Naive thymus-derived CD4-positive, alpha-beta T cell (primary cell): ENCODE results near the gene GPSM3. TPM values are rescaled to one million over a fixed set of nuclear protein-coding genes. Genes with fewer than 3 reads are reported as not detected.

Experiments used
- ATAC-seq: fragments of 150-1000 bp; cut with Tn5 transposase; 2 replicates; pipeline ENCODE4 v1.10.0; 2021; ENCODE audit warnings: mild to moderate bottlenecking, moderate library complexity
- CTCF ChIA-PET: fragments of 350-600 bp; sonication (Branson Sonifier 250); formaldehyde crosslinking; loops from one replicate; lab custom pipeline; 2021; ENCODE audit warnings: antibody characterized with exemption; lab: Charles Lee
- POLR2A ChIA-PET: fragments of 350-600 bp; sonication (Branson Sonifier 250); formaldehyde crosslinking; loops from one replicate; lab custom pipeline; 2021; ENCODE audit warnings: antibody characterized with exemption, inconsistent platforms; lab: Charles Lee
- DNase-seq, 9 donors: peaks; one replicate each; pipeline versions ENCODE4 v3.0.0 to v3.0.0-alpha.2; 2020 to 2022; ENCODE audit warnings: mixed read lengths in 1 of 9
- H3K27ac ChIP-seq: one replicate; pipeline ENCODE4 v1.7.0; 2013; ENCODE audit warnings: mild to moderate bottlenecking, low read depth, low read length, moderate library complexity
- H3K27me3 ChIP-seq, 2 donors: one replicate each; pipeline ENCODE4 v1.7.0; 2013; ENCODE audit warnings: low read length in 2 of 2, mild to moderate bottlenecking in 2 of 2, moderate library complexity in 2 of 2; ENCODE audit not compliant: control insufficient read depth in 2 of 2, insufficient read depth in 2 of 2
- H3K36me3 ChIP-seq, 3 experiments: 1 replicate in 2 of 3; 2 replicates in 1 of 3; pipeline ENCODE4 v1.7.0; 2013; ENCODE audit warnings: low read length in 3 of 3, mild to moderate bottlenecking in 3 of 3, moderate library complexity in 1 of 3; ENCODE audit not compliant: insufficient read depth in 3 of 3, control insufficient read depth in 2 of 3
- H3K4me1 ChIP-seq, 2 donors: one replicate each; pipeline ENCODE4 v1.7.0; 2013; ENCODE audit warnings: low read length in 2 of 2, mild to moderate bottlenecking in 2 of 2, moderate library complexity in 1 of 2; ENCODE audit not compliant: control insufficient read depth in 2 of 2, insufficient read depth in 2 of 2
- H3K4me3 ChIP-seq: 2 replicates; pipeline ENCODE4 v1.7.0; 2013; ENCODE audit warnings: mild to moderate bottlenecking, low read length
- H3K9me3 ChIP-seq, 3 experiments: 1 replicate in 2 of 3; 2 replicates in 1 of 3; pipeline ENCODE4 v1.7.0; 2013; ENCODE audit warnings: low read length in 3 of 3; ENCODE audit not compliant: control insufficient read depth in 2 of 3
- H3K27ac Mint-ChIP-seq, 9 donors: one replicate each; pipeline ENCODE4 v1.8.0; 2020 to 2022; ENCODE audit warnings: mixed read lengths in 9 of 9, mild to moderate bottlenecking in 8 of 9, moderate library complexity in 5 of 9, inconsistent platforms in 2 of 9
- H3K27me3 Mint-ChIP-seq, 5 donors: one replicate each; pipeline ENCODE4 v1.8.0; 2021 to 2022; ENCODE audit warnings: mixed read lengths in 5 of 5, mild to moderate bottlenecking in 1 of 5
- H3K36me3 Mint-ChIP-seq, 5 donors: one replicate each; pipeline ENCODE4 v1.8.0; 2020 to 2022; ENCODE audit warnings: mixed read lengths in 5 of 5, mild to moderate bottlenecking in 3 of 5, inconsistent platforms in 1 of 5
- H3K4me1 Mint-ChIP-seq, 7 donors: one replicate each; pipeline ENCODE4 v1.8.0; 2020 to 2022; ENCODE audit warnings: mixed read lengths in 7 of 7, mild to moderate bottlenecking in 3 of 7, inconsistent platforms in 1 of 7
- H3K4me3 Mint-ChIP-seq, 10 donors: one replicate each; pipeline ENCODE4 v1.8.0; 2020 to 2022; ENCODE audit warnings: mild to moderate bottlenecking in 10 of 10, mixed read lengths in 10 of 10, moderate library complexity in 6 of 10, inconsistent platforms in 2 of 10
- H3K9me3 Mint-ChIP-seq, 11 donors: one replicate each; pipeline ENCODE4 v1.8.0; 2020 to 2022; ENCODE audit warnings: mixed read lengths in 11 of 11, mild to moderate bottlenecking in 4 of 11, inconsistent platforms in 1 of 11, moderate library complexity in 1 of 11
- intact Hi-C, 2 donors: fragments of 100-400 bp; cut with micrococcal nuclease; formaldehyde crosslinking; loops; one replicate each; pipeline ENCODE4 v1.15.1; 2023
- polyA plus RNA-seq, 2 donors: library from polyadenylated mRNA; unstranded; fragments of 300-500 nt; fragmentation: Illumina TruSeq; gene quantifications; one replicate each; pipeline ENCODE4 v1.2.3, GENCODE V29; 2021
- total RNA-seq, 6 experiments: library from RNA in 5 of 6; stranded (reverse) in 5 of 6; gene quantifications; 1 replicate in 5 of 6; 2 replicates in 1 of 6; pipeline ENCODE4 v1.2.3 and lab custom pipeline; 2021 to 2026

GPSM3 gene
- total and polyA plus RNA-seq, 7 experiments from 2014 or later, result 148 to 325 (median 271) TPM

DNA sequence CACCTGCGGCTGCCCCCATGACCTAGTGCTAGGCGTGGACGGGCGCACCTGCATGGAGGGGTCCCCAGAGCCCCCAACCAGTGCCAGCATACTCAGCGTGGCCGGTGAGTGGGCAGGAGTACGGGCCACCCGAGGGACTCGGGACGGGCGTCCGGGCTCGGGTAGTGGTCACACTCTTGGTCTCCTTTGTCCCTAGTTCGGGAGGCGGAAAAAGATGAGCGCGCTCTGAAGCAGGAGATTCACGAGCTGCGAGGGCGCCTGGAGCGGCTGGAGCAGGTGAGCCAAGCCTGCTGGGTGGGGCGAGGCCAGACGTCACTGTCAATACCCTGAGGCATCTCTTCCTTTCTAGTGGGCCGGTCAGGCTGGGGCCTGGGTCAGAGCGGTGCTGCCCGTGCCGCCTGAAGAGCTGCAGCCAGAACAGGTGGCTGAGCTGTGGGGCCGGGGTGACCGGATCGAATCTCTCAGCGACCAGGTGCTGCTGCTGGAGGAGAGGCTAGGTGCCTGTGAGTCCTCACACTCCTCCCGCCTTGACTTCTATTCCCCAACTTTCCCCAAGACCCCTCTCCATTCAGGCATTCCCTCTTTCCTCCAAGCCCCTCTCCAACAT lies 25.2 kb downstream of the GPSM3 start:
- Mint-ChIP-seq H3K4me3 (no peak overlapping the region), H3K27me3 (no peaks in the 10 kb centered on the region), H3K4me1 (peaks cover 6 to 18% (median 11%) of the 10 kb centered on the region in 7 donors), H3K36me3 (peaks cover 5 to 37% (median 15%) of the 10 kb centered on the region in 5 donors), H3K9me3 (no peaks in the 10 kb centered on the region), H3K27ac (peak overlapping the region in 3 of 9 donors; percentile 26 to 67 (median 55))
- no peak for ATAC-seq
- Histone ChIP-seq H3K9me3 (no peaks in the 10 kb centered on the region), H3K4me3 (no peak overlapping the region), H3K27ac (no peak overlapping the region), H3K36me3 (peaks cover 0 to 66% (median 15%) of the 10 kb centered on the region in 3 experiments), H3K4me1 (no peaks in the 10 kb centered on the region), H3K27me3 (no peaks in the 10 kb centered on the region)
- ChIA-PET POLR2A (no interaction called here), CTCF (no interaction called here)
- intact Hi-C loops, result no loop called here
- no peak for DNase-seq

DNA sequence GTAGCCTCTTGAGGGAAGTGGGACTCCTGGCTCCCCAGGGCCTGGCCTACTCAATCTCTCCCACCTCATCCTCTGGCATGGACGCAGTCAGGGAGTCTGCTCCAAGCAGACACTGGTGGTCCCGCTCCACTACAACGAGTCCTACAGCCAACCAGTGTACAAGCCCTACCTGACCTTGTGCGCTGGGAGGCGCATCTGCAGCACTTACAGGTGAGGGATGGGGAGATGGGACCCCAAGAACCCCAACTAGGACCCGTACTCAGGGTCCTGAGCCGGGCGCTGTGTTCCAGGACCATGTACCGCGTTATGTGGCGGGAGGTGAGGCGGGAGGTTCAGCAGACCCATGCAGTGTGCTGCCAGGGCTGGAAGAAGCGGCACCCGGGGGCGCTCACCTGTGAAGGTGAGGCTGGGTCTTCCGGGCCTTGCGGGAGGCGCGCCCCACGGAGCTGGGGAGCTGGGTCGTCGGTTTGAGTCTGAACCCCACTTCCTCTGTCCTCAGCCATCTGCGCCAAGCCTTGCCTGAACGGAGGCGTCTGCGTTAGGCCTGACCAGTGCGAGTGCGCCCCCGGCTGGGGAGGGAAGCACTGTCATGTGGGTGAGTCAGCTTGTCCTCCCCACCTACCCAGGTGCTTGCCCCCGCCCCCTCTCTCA lies 25.9 kb downstream of the GPSM3 start:
- DNase-seq, result no peak
- H3K27ac ChIP-seq, result no peak overlapping the region
- H3K4me1 ChIP-seq, result no peaks in the 10 kb centered on the region
- peaks cover 0 to 66% (median 15%) of the 10 kb centered on the region in 3 experiments for H3K36me3 ChIP-seq
- intact Hi-C loops, result no loop called here
- Mint-ChIP-seq H3K27me3 (no peaks in the 10 kb centered on the region), H3K9me3 (no peaks in the 10 kb centered on the region), H3K4me3 (no peak overlapping the region), H3K36me3 (peaks cover 5 to 37% (median 15%) of the 10 kb centered on the region in 5 donors), H3K4me1 (peaks cover 6 to 18% (median 11%) of the 10 kb centered on the region in 7 donors), H3K27ac (peak overlapping the region in 1 of 9 donors; percentile 67)
- no peak overlapping the region for H3K4me3 ChIP-seq
- no peak for ATAC-seq
- H3K9me3 ChIP-seq, result no peaks in the 10 kb centered on the region
- ChIA-PET CTCF (no interaction called here), POLR2A (no interaction called here)
- no peaks in the 10 kb centered on the region for H3K27me3 ChIP-seq

DNA sequence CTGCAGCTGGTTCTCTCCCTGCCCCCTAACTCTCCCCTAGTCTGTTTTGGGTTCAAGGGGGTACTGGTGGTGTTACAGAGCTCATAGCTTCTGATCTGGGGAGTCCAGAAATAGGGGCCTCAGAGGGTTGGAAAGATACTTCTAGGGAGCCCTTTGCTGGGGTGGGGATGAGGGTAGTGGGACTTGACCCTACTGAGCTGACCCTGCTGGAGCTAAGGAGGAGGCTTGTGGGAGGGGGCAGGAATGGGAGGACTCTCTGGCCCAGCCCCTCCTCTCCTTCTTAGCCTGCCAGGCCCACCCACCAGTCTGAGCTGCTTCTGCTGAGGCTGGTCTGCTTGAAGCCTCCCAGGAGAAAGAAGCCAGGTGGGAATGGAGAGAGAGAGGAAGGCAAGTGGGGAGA lies 28.1 kb downstream of the GPSM3 start, which contains the start of gene EGFL8:
EGFL8 (plus strand) TSS at position 301 of the 400 bp plus-strand sequence. CDS start 1,571 bp downstream, outside the sequence.
- Histone ChIP-seq H3K9me3 (no peaks in the 10 kb centered on the region), H3K27ac (no peak within 1 kb of the TSS), H3K4me1 (no peaks in the 10 kb centered on the region), H3K4me3 (no peak within 1 kb of the TSS), H3K36me3 (peaks cover 0 to 45% (median 7%) of the 10 kb centered on the region in 3 experiments), H3K27me3 (no peaks in the 10 kb centered on the region)
- intact Hi-C loops, result no loop called here
- peaks cover 0 to 6% (median 4%) of the 10 kb centered on the region in 7 donors for H3K4me1 Mint-ChIP-seq
- ChIA-PET CTCF (interaction anchor here (1.2 to 1.7 kb wide), 2 partner anchors 10 to 46 kb away, joined by 4 to 5 read pairs; no protein-coding TSS in a partner anchor), POLR2A (interaction anchor here (1.0 to 1.6 kb wide), 3 partner anchors 12 to 13 kb away, joined by 3 to 7 read pairs (median 4); partner anchors contain the start of genes AGPAT1 and PRRT1)
- ATAC-seq, result no peak
- DNase-seq, result no peak
- H3K9me3 Mint-ChIP-seq, result no peaks in the 10 kb centered on the region
- peaks cover 0 to 16% (median 6%) of the 10 kb centered on the region in 5 donors for H3K36me3 Mint-ChIP-seq
- H3K27ac Mint-ChIP-seq, result peak within 1 kb of the TSS in 4 of 9 donors; percentile 16 to 59 (median 45)
- no peak within 1 kb of the TSS for H3K4me3 Mint-ChIP-seq
- no peaks in the 10 kb centered on the region for H3K27me3 Mint-ChIP-seq

DNA sequence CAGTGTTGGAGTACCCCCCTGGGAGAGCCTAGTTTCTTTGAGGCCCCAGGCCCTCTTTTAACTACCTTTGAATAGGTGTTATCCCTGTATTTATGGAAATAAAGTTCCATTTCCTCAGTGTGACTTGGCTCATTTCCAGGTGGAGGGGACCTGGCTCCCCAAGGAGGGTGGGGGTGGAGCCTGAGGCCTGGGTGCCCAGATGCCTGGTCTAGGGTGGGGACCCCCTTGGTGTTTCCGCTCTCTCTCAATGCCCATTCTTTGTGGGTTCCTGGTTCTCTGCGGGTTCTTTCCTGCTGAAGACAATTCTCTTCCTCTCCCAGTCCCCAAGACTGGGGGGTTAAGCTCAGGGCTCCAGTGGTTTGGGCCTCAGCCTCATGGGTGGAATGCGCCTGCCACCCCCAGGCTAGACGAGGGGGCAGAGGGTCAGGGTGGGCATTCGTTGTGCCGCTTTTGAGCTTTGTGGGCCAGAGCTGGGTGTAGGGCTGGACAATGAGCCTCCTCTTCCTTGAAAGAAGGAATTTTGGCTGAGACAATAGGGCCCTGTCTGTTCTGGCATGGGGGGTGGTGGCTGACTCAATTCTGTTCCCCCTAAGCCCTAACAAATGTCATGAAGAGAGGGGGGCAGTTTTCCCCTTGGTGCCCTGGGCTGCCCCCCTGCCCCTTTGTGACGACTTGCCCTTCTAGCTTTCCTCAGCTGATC lies 28.7 kb downstream of the GPSM3 start:
- Mint-ChIP-seq H3K27ac (peak overlapping the region in 2 of 9 donors; percentile 16 to 59), H3K4me3 (no peak overlapping the region), H3K27me3 (no peaks in the 10 kb centered on the region), H3K36me3 (peaks cover under 1 to 13% (median 4%) of the 10 kb centered on the region in 5 donors), H3K9me3 (no peaks in the 10 kb centered on the region), H3K4me1 (peaks cover 0 to 6% (median 4%) of the 10 kb centered on the region in 7 donors)
- ATAC-seq (no peak), DNase-seq (no peak)
- POLR2A ChIA-PET, result interaction anchor here (1.1 to 1.6 kb wide), 2 partner anchors 12 to 13 kb away, joined by 4 to 7 read pairs; partner anchors contain the start of gene AGPAT1
- intact Hi-C loops, result no loop called here
- no peak overlapping the region for H3K4me3 ChIP-seq
- CTCF ChIA-PET, result interaction anchor here (1.2 to 1.7 kb wide), 2 partner anchors 9 to 46 kb away, joined by 4 to 5 read pairs; no protein-coding TSS in a partner anchor
- no peak overlapping the region for H3K27ac ChIP-seq
- no peaks in the 10 kb centered on the region for H3K9me3 ChIP-seq
- peaks cover 0 to 39% (median 4%) of the 10 kb centered on the region in 3 experiments for H3K36me3 ChIP-seq
- no peaks in the 10 kb centered on the region for H3K4me1 ChIP-seq
- no peaks in the 10 kb centered on the region for H3K27me3 ChIP-seq

DNA sequence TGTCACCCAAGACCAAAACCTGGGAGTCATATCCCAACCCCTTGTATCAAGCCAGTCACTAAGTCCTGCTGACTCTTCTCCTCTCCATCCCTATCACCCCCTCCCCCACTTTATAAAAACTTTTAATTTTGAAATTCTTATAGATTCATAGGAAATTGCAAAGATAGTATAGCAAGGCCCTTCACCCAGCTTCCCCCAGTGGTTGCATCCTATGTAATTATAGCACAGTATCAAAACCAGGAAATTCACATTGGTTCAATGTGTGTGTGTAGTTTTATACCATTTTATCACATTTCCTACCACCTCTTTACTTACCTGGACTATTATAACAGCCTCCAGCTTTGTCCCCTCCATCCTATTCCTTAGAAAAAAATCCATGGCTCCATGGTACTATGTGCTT lies 34.4 kb downstream of the GPSM3 start:
- Histone ChIP-seq H3K36me3 (peaks cover 0 to 20% (median 0%) of the 10 kb centered on the region in 3 experiments), H3K27ac (no peak overlapping the region), H3K4me1 (peaks cover 10 to 18% of the 10 kb centered on the region in 2 donors), H3K4me3 (no peak overlapping the region), H3K9me3 (no peaks in the 10 kb centered on the region), H3K27me3 (no peaks in the 10 kb centered on the region)
- CTCF ChIA-PET, result interaction anchor here (0.8 kb wide), 2 partner anchors 34 to 87 kb away, joined by 3 to 5 read pairs; partner anchors contain the start of gene GPSM3
- intact Hi-C loops, result no loop called here
- peaks cover 1 to 15% (median 9%) of the 10 kb centered on the region in 5 donors for H3K36me3 Mint-ChIP-seq
- POLR2A ChIA-PET, result interaction anchor here (0.6 to 1.4 kb wide), 12 partner anchors 9 to 814 kb away, joined by 3 to 8 read pairs (median 3); partner anchors contain the start of gene ATF6B
- no peak overlapping the region for H3K4me3 Mint-ChIP-seq
- peaks cover 0 to 1% (median 0%) of the 10 kb centered on the region in 5 donors for H3K27me3 Mint-ChIP-seq
- peak overlapping the region in 1 of 9 donors; percentile 57 for H3K27ac Mint-ChIP-seq
- ATAC-seq (no peak), DNase-seq (no peak)
- H3K4me1 Mint-ChIP-seq, result peaks cover 19 to 42% (median 31%) of the 10 kb centered on the region in 7 donors
- H3K9me3 Mint-ChIP-seq, result no peaks in the 10 kb centered on the region

DNA sequence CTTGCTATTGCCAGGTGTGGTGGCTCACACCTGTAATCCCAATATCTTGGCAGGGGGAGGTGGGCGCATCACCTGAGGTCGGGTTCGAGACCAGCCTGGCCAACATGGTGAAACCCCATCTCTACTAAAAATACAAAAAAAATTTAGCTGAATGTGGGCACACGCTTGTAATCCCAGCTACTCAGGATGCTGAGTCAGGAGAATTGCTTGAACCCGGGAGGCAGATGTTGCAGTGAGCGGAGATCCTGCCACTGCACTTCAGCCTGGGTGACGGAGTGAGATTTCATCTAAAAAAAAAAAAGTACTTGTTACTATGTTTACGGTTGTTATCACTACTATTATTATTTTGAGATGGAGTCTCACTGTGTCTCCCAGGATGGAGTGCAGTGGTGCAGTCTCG lies 35.6 kb downstream of the GPSM3 start:
- H3K4me3 Mint-ChIP-seq, result no peak overlapping the region
- H3K36me3 Mint-ChIP-seq, result peaks cover 1 to 15% (median 9%) of the 10 kb centered on the region in 5 donors
- H3K9me3 Mint-ChIP-seq, result no peaks in the 10 kb centered on the region
- intact Hi-C loops, result no loop called here
- DNase-seq, result no peak
- peaks cover 0 to 11% (median 0%) of the 10 kb centered on the region in 5 donors for H3K27me3 Mint-ChIP-seq
- peaks cover 23 to 53% (median 43%) of the 10 kb centered on the region in 7 donors for H3K4me1 Mint-ChIP-seq
- H3K4me1 ChIP-seq, result peaks cover 10 to 29% of the 10 kb centered on the region in 2 donors
- no peak overlapping the region for H3K27ac Mint-ChIP-seq
- no peak overlapping the region for H3K4me3 ChIP-seq
- peaks cover 0 to 15% (median 0%) of the 10 kb centered on the region in 3 experiments for H3K36me3 ChIP-seq
- ChIA-PET POLR2A (interaction anchor here (1.4 kb wide), 1 partner anchor 12 kb away, joined by 4 read pairs; no protein-coding TSS in a partner anchor), CTCF (interaction anchor here (1.2 kb wide), 1 partner anchor 790 kb away, joined by 3 read pairs; no protein-coding TSS in a partner anchor)
- H3K27me3 ChIP-seq, result no peaks in the 10 kb centered on the region
- no peak for ATAC-seq
- H3K27ac ChIP-seq, result no peak overlapping the region
- H3K9me3 ChIP-seq, result no peaks in the 10 kb centered on the region
